Stomach (tissue), 4 donors: ENCODE measurements around the gene FOXN3.

Source experiments
- POLR2A ChIP-seq, 4 donors: fragments of 450-650 bp; IDR thresholded peaks; one replicate each; pipeline ENCODE4 v1.6.1; 2016; ENCODE audit warnings: antibody characterized with exemption in 4 of 4, control low read depth in 2 of 4, mild to moderate bottlenecking in 1 of 4, moderate library complexity in 1 of 4
- TF ChIP-seq, protein P1 (sequence below), 7 experiments: fragments of 450-650 bp in 4 of 7; fragments of 200-600 bp in 3 of 7; sonication (generic) in 3 of 7; IDR thresholded peaks; one replicate each; pipeline ENCODE4 v1.5.1; 2016 to 2019; ENCODE audit warnings: antibody characterized with exemption in 7 of 7, control low read depth in 2 of 7, mild to moderate bottlenecking in 1 of 7

DNA sequence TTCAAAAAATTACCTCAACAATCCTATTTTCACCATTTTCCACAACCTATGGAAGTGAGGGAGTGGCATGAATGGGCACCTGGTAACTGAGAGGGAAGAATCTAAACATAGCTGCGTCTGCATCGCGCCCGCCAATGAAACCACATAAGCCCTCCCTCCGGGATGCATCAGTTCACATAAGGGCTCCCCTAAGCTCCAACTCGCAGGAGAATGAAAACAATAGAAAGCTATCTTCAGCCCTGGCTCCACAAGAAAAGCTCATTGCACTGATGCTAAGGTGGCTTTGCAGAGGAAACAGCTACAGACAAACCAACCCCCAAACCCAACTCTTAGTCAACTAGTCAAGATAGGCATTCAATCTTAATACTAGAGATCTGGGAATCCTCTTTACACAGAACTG, 173.3 kb downstream of the FOXN3 start:
- TF ChIP-seq, protein P1, sequence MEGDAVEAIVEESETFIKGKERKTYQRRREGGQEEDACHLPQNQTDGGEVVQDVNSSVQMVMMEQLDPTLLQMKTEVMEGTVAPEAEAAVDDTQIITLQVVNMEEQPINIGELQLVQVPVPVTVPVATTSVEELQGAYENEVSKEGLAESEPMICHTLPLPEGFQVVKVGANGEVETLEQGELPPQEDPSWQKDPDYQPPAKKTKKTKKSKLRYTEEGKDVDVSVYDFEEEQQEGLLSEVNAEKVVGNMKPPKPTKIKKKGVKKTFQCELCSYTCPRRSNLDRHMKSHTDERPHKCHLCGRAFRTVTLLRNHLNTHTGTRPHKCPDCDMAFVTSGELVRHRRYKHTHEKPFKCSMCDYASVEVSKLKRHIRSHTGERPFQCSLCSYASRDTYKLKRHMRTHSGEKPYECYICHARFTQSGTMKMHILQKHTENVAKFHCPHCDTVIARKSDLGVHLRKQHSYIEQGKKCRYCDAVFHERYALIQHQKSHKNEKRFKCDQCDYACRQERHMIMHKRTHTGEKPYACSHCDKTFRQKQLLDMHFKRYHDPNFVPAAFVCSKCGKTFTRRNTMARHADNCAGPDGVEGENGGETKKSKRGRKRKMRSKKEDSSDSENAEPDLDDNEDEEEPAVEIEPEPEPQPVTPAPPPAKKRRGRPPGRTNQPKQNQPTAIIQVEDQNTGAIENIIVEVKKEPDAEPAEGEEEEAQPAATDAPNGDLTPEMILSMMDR (IDR thresholded peaks at IDR 0.05) = no peak
- no peak for TF ChIP-seq POLR2A (IDR thresholded peaks at IDR 0.05)
